ENCODE data around the gene ORAI2. TPM values are rescaled to one million over a fixed set of nuclear protein-coding genes. Genes with fewer than 3 reads are reported as not detected.
"Not testable (repeated sequence)": the region's sequence is repeated elsewhere in the genome, so short reads cannot be mapped to it uniquely, and the experiment has no call there.

The ORAI2 gene
- total RNA-seq, 1 donor from 2014 or later, result 47.8 TPM

DNA sequence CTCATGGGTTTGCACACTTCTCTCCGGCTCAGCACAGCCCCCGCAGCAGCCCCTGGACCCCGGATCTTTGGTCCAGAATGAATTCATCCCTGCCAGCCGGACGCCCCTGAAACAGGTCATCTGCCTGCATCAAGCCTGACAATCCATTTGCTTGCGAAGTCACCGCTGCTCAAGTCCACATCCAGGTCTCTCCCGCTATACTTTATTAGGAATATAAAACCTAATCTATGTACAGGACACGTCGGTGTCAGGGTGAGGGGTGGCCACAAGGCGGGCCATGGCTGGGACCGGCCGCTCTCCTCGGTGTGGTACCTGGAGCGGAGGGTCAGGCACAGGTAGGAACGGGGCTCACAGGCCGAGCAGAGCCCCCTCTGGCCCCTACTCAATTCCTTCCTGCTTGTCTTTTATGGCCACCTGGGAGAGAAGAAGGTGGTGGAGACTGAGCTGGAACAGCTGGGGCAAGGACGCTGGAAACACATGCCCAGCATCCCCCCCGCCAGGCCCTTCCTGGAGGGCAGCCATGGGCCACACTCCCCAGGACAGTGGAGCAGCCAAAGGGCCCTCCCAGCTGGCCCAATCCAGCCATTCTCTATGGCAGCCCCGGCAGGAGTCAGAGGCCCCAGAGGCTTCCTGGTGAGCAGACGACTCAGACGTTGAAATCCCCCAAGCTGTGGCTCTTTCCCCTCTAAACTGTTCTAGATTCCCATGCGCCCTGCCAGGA is 40.1 kb downstream of the ORAI2 start:
- no peak overlapping the region for H3K4me3 Mint-ChIP-seq (ENCODE audit: unreplicated experiment)
- H3K9me3 Mint-ChIP-seq (ENCODE audit: unreplicated experiment), result no peaks in the 10 kb centered on the region
- DNase-seq (ENCODE audit: extremely low spot score, unreplicated experiment), result peak; percentile 74
- TF ChIP-seq, protein P1, sequence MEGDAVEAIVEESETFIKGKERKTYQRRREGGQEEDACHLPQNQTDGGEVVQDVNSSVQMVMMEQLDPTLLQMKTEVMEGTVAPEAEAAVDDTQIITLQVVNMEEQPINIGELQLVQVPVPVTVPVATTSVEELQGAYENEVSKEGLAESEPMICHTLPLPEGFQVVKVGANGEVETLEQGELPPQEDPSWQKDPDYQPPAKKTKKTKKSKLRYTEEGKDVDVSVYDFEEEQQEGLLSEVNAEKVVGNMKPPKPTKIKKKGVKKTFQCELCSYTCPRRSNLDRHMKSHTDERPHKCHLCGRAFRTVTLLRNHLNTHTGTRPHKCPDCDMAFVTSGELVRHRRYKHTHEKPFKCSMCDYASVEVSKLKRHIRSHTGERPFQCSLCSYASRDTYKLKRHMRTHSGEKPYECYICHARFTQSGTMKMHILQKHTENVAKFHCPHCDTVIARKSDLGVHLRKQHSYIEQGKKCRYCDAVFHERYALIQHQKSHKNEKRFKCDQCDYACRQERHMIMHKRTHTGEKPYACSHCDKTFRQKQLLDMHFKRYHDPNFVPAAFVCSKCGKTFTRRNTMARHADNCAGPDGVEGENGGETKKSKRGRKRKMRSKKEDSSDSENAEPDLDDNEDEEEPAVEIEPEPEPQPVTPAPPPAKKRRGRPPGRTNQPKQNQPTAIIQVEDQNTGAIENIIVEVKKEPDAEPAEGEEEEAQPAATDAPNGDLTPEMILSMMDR (IDR thresholded peaks at IDR 0.05), result no peak
- H3K27ac Mint-ChIP-seq (ENCODE audit: unreplicated experiment), result no peak overlapping the region
- H3K4me1 Mint-ChIP-seq (ENCODE audit: unreplicated experiment), result no peaks in the 10 kb centered on the region
- H3K27me3 Mint-ChIP-seq (ENCODE audit: unreplicated experiment), result no peaks in the 10 kb centered on the region
- peaks cover 4% of the 10 kb centered on the region for H3K36me3 Mint-ChIP-seq (ENCODE audit: unreplicated experiment)

DNA sequence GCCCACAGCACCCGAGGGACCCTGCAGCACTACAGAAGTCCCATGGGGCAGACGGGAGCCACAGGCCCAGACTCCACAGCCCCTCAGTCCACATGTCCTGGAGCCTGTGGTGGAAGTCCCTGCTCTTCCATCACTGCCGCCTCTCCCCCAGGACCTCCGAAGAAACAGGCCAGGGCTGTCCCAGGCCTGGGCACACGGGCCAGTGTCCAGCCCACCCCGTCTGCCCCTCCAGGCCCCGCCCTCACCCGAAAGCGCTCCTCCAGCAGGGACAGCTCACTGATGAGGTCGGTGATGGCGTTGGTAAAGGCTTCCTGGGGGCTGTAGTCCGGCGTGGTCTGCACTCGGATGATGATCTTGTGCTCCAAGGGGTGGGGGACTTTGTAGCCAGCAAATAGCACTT is 40.7 kb downstream of the ORAI2 start:
- peak; percentile 66 for DNase-seq (ENCODE audit: extremely low spot score, unreplicated experiment)
- H3K36me3 Mint-ChIP-seq (ENCODE audit: unreplicated experiment); H3K27ac Mint-ChIP-seq (ENCODE audit: unreplicated experiment); H3K4me1 Mint-ChIP-seq (ENCODE audit: unreplicated experiment); H3K27me3 Mint-ChIP-seq (ENCODE audit: unreplicated experiment); H3K4me3 Mint-ChIP-seq (ENCODE audit: unreplicated experiment); H3K9me3 Mint-ChIP-seq (ENCODE audit: unreplicated experiment): not testable (repeated sequence)

DNA sequence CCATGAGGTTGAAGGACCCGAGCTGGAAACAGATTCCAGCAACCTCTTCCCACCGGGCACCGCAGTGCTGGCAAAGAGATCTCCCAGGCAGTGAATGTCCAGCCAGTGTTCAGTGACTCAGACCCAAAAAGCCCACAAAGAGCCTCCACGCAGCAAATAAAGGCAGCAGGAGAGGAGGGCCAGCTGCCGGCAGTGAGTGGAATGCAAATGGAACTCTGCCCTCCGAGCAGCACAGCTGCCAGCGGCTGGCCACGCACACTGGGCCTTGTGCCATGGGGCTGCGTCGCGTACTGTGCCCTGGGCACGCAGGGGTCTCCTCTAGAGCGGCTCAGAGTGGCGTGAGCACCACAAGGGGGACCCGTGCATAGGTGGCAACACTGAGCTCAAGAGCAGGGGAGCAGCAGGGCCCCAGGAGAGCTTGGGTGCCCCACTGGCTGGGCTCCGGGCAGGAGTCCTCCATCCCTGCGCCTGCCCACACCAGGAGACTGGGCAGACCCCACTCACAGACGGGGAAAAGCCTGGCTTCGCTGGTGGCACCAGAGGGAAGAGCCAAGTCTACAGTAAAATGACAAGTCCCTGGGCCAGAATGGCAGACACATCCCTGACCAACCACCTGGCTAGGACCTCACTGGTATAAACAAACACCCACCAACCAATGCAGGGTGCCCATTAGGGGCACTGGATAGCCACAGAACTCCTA is 41.5 kb downstream of the ORAI2 start:
- not testable (repeated sequence) for H3K4me3 Mint-ChIP-seq (ENCODE audit: unreplicated experiment); H3K27me3 Mint-ChIP-seq (ENCODE audit: unreplicated experiment); H3K4me1 Mint-ChIP-seq (ENCODE audit: unreplicated experiment); H3K27ac Mint-ChIP-seq (ENCODE audit: unreplicated experiment); H3K36me3 Mint-ChIP-seq (ENCODE audit: unreplicated experiment); H3K9me3 Mint-ChIP-seq (ENCODE audit: unreplicated experiment); DNase-seq (ENCODE audit: extremely low spot score, unreplicated experiment)

DNA sequence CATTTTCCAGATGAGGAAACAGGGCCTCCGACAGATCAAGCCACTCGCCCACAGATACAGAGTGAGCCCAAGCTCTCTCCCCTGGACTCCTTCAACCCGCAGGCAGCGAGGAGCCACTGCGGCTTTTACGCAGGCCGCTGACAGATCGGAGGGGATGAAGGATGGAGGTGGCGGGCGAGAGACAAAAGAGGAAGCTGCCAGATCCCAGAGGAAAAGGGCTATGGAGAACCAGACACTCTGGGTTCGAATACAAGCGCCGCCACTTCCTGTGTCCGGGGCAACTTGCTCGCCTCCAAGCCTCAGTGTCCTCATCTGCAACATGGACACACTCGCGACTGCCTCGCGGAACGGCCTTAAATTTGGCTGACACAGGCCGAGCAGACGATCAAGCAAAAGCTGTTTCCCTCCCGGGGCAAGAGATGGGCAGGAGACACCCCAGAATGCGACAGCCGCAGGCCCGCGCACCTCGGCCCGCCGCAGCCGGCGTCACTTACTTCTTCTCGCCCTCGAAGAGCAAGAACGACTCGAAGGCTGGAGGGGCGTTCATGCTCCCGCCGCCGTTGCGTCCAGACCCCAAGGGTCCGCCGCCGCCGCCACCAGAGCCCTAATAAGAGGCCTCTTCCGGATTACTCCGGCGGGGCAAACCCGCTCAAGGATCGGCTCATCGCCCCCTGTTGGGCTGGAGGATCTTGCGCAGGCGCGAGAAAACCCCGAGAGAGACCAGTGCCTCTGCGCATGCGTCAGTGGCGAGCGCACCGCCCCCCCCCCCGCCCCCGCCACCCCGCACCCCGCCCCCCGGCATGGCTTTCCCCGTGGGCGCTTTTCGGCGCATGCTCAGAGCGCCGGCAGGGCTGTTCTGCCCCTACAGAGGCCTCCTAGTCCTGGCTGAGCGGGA is 45.2 kb downstream of the ORAI2 start, which contains the start of gene POLR2J:
Gene POLR2J, minus strand, starts transcription at position 609 of the 895 bp plus-strand sequence. Its CDS starts 62 bp downstream, at position 547.
- H3K9me3 Mint-ChIP-seq (ENCODE audit: unreplicated experiment); H3K36me3 Mint-ChIP-seq (ENCODE audit: unreplicated experiment); H3K4me1 Mint-ChIP-seq (ENCODE audit: unreplicated experiment); H3K27me3 Mint-ChIP-seq (ENCODE audit: unreplicated experiment): not testable (repeated sequence)
- Mint-ChIP-seq H3K4me3 (ENCODE audit: unreplicated experiment) (peak within 1 kb of the TSS; percentile 88), H3K27ac (ENCODE audit: unreplicated experiment) (peak within 1 kb of the TSS; percentile 82)
- DNase-seq (ENCODE audit: extremely low spot score, unreplicated experiment), result peak; percentile 91
- TF ChIP-seq, protein P1 (IDR thresholded peaks at IDR 0.05), result peak; percentile 36

DNA sequence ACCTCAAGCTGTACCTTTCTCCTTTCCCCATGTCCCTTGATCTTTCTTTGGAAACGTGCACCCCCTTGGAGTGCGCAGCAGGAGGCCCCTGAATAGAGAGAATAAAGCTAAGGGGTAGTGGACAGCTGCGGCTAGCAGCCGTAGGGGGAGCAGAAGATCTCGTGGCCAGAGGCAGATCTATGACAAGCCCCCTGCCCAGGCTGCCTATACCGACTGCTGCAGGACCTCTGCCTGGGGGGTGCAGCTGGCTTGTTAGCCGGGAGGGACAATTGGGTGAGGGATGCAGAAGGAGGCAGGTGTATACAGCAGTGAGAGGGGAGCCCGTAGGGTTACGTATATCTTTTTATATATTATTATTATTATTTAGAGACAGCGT is 45.8 kb downstream of the ORAI2 start:
- H3K4me1 Mint-ChIP-seq (ENCODE audit: unreplicated experiment); H3K4me3 Mint-ChIP-seq (ENCODE audit: unreplicated experiment); H3K27ac Mint-ChIP-seq (ENCODE audit: unreplicated experiment); H3K27me3 Mint-ChIP-seq (ENCODE audit: unreplicated experiment); H3K9me3 Mint-ChIP-seq (ENCODE audit: unreplicated experiment); DNase-seq (ENCODE audit: extremely low spot score, unreplicated experiment); H3K36me3 Mint-ChIP-seq (ENCODE audit: unreplicated experiment): not testable (repeated sequence)

DNA sequence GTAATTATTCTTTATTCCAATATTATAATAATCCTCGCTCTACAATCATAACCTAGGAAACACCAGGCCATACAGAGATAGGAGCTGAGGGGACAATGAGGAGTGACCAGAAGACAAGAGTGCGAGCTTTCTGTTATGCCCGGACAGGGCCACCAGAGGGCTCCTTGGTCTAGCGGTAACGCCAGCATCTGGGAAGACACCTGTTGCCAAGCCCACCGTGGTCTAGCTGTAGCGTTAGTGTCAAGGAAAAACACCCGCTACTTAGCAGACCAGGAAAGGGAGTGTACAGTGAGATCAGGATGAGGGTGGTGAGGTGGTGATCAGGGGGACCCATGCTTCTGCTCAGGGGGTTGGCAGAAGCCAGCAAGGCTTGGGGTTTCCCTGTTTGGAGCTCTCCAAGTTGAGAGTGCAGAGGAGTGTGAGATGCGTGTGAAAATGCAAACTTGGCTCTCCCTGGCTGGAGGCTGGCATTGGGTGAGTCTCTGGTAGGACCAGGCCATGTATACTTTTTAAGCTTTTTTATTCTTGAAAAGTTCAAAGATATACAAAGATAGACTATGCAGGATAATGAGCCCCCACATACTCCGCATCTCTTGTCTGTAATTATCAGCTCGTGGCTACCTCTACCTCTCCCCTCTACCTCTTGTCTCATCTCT is 46.7 kb downstream of the ORAI2 start:
- DNase-seq (ENCODE audit: extremely low spot score, unreplicated experiment), result peak; percentile 84
- H3K4me1 Mint-ChIP-seq (ENCODE audit: unreplicated experiment); H3K36me3 Mint-ChIP-seq (ENCODE audit: unreplicated experiment); H3K4me3 Mint-ChIP-seq (ENCODE audit: unreplicated experiment); H3K27ac Mint-ChIP-seq (ENCODE audit: unreplicated experiment); H3K27me3 Mint-ChIP-seq (ENCODE audit: unreplicated experiment); H3K9me3 Mint-ChIP-seq (ENCODE audit: unreplicated experiment): not testable (repeated sequence)
- TF ChIP-seq, protein P1 (IDR thresholded peaks at IDR 0.05), result peak; percentile 45

DNA sequence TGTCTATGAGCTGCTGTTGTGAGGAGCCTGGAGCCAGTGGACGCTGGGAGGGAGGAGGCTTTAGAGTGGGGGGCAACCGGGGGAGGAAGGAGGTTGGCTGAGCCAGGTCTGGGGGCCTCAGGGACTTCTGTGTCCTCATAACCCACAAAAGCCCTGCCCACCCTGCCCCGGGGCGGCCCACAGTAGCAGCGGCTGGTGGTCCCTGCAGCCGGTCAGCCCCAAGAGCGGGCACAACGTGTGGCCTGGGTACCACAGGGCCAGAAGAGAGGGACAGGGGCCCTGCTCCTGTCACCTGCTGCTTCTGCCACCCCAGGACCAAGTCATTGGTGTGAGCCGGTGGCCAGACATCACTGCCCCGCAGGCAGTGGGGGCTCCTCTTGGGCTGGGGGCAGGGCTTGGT is 48.6 kb downstream of the ORAI2 start:
- H3K4me3 Mint-ChIP-seq (ENCODE audit: unreplicated experiment); H3K9me3 Mint-ChIP-seq (ENCODE audit: unreplicated experiment); H3K36me3 Mint-ChIP-seq (ENCODE audit: unreplicated experiment); H3K27ac Mint-ChIP-seq (ENCODE audit: unreplicated experiment); H3K4me1 Mint-ChIP-seq (ENCODE audit: unreplicated experiment); H3K27me3 Mint-ChIP-seq (ENCODE audit: unreplicated experiment): not testable (repeated sequence)
- DNase-seq (ENCODE audit: extremely low spot score, unreplicated experiment), result peak; percentile 76

DNA sequence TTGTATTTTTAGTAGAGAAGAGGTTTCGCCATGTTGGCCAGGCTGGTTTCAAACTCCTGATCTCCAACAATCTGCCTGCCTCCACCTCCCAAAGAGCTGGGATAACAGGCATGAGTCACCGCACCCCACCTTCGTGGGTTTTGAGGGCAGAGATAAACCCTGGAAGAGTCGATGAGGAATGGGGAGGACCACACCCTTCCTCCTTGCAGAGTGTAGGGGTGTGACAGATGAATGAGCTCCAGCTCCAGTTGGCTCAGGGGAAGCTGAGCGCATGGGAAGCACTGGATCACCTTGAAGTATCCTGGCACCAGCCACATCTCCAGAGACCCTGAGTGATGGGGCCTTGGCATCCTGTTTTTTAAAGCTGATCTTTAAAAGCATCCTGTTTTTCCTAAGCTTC is 50.9 kb downstream of the ORAI2 start:
- not testable (repeated sequence) for DNase-seq (ENCODE audit: extremely low spot score, unreplicated experiment); H3K27ac Mint-ChIP-seq (ENCODE audit: unreplicated experiment); H3K9me3 Mint-ChIP-seq (ENCODE audit: unreplicated experiment); H3K4me1 Mint-ChIP-seq (ENCODE audit: unreplicated experiment); H3K27me3 Mint-ChIP-seq (ENCODE audit: unreplicated experiment); H3K4me3 Mint-ChIP-seq (ENCODE audit: unreplicated experiment); H3K36me3 Mint-ChIP-seq (ENCODE audit: unreplicated experiment)
